SKM-1 (cell line): Measurements from ENCODE around the gene BRAT1.

Experiments used
- DNase-seq: peaks from one replicate; lab custom pipeline; 2025; ENCODE audit not compliant: unreplicated experiment; lab: John Stamatoyannopoulos, UW

BRAT1 gene

GRCh38 chr7:2585446-2585845 is 30.1 kb upstream of the BRAT1 start:
- no peak for DNase-seq

DNA sequence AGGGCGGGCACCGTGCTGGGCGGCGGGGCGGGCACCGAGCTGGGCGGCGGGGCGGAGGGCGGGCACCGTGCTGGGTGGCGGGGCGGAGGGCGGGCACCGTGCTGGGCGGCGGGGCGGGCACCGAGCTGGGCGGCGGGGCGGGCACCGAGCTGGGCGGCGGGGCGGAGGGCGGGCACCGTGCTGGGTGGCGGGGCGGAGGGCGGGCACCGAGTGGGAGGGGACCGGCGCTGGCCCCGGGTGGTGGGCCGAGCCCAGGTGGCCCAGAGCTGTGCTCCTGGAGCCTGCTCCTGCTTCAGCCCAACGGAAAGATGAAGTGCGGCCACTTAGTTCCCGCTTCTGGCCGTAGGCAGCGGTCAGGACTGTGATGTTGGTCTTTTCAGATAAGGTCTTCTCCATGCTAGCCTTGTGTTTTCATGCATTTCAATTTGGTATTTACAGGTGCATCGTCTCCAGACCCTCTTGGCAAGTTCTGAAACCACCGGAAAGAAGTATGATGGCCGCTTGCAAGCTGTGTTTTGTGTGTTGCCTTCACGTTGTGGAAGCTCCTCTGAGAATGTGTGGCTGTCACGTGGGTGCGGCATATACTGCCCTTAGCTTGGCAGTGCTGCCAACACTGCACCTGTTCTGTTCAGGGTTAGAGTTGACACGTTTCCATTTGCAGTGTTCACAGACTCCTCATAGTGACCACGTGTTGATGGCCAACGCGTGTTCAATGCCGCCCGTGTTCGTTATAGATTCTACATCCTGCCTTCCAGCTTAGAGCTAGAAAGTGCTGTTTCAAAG is 28.7 kb upstream of the BRAT1 start:
- DNase-seq: no peak

GRCh38 chr7:2582006-2582735 is 26.8 kb upstream of the BRAT1 start:
- DNase-seq: no peak

DNA sequence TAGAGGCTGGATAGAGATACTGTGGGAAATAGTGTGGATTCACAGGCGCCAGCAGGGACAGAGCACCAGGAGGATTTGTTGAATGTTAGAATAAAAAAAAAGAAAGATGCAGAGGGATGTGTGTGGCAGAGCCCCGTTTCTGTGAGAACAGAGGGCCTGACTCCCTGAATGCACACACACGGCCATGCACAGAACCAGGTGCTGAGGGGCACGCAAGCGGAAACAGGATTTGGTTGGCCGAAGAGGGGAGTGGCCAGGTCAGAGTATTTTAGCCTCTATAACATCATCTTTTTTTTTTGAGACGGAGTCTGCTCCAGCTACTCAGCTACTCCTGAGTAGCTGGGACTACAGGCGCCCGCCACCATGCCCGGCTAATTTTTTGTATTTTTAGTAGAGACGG is 25.3 kb upstream of the BRAT1 start:
- no peak for DNase-seq

DNA sequence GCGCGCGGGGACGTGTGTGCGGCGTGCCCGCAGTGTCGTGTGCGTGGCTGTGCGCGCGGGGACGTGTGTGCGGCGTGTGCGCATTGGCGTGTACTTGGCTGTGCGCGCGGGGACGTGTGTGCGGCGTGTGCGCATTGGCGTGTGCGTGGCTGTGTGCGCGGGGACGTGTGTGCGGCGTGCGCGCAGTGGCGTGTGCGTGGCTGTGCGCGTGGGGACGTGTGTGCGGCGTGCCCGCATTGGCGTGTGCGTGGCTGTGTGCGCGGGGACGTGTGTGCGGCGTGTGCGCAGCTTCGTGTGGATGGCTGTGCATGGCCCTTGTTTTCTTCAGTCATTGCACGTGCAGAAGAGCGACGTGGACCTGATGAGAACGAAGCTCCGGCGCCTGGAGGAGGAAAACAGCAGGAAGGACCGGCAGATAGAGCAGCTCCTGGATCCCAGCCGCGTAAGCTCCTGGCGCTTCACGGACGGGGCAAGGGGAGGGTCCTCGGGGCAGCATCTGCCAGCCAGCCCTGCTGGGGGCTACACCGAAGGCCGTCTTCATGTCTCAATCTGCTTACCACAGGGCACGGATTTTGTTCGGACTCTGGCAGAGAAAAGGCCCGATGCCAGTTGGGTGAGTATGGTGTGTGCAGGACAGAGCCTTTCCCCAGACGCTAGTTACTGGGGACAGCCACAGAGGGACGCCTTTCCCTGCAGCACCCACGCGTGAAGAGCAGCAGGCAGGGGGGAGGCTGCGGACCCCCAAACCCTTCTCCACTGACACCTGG is 22.8 kb upstream of the BRAT1 start:
- DNase-seq: no peak

DNA sequence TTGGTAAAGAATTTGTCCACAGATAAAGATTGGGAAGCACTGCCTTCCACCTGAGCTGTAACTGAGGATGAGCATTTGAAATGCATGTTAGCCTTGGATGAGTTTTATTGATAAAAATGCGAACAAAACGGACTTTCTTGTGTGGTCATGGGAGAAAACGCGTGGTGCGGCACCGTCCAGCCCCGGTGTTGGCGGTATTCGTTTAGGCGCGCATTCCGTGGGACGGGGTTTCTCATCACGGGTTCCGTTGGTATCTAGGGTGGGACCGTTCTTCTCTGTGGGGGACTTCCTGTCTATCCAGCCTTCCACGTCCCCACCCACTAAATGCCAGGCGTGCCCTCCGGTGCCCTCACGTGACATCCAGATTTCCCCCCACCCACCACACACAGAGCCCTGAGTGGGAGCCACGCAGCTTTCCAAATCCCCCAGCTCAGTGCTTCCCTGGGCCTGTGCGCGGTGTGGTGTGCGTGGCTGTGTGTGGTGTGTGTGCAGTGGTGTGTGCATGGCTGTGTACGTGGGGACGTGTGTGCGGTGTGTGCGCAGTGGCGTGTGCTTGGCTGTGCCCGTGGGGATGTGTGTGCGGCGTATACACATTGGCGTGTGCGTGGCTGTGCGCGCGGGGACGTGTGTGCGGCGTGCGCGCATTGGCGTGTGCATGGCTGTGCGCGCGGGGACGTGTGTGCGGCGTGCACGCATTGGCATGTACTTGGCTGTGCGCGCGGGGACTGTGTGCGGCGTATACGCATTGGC is 21.6 kb upstream of the BRAT1 start:
- DNase-seq: no peak

DNA sequence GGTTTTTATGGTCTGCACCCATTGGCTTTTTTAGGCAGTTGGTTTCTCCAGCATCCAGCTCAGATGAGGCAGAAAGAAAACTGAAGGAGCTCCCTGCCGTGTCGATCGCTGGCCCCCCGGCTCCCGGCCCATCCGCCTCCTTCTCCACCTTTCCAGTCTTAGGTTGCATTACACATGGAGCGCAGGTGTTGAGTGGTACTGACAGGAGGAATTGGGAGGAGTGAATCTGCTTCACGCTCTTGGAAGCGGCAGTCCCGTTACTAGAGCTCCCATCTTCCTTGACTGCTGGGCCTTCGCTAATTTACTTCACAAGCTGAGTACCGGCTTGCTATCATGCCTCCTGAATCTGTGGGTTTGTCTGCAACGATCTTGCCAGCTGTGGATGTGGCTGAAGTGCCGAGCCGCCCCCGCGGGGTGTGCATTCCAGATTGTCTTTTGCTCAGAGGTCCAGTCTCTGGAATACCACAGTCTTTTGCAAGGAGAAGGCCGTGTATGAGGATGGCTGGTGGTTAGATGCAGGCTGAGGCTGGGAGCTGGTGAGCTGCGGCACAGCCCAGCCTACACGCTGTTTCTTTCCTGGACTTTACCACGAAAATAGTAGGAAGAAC is 20.5 kb upstream of the BRAT1 start:
- DNase-seq: no peak

GRCh38 chr7:2575046-2575732 is 19.9 kb upstream of the BRAT1 start:
- no peak for DNase-seq

DNA sequence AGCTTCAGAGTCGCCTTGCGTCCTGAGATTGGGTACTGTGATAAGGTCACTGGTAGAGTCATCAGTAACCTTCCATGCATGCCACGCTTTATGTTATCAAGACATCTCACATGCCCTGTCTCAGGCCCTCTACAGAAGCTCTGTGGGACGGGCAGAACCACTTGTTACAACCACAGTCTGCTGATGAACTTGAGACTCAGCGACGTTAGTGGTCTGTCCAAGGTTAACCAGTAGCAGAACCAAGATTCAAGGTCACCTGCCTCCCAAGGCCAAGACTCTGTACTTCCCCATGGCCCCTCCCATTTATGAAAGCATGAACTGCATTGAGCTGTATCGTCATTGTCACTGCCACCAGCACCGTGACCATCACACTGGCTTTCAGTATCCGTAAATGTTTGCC is 18.4 kb upstream of the BRAT1 start:
- DNase-seq: no peak

DNA sequence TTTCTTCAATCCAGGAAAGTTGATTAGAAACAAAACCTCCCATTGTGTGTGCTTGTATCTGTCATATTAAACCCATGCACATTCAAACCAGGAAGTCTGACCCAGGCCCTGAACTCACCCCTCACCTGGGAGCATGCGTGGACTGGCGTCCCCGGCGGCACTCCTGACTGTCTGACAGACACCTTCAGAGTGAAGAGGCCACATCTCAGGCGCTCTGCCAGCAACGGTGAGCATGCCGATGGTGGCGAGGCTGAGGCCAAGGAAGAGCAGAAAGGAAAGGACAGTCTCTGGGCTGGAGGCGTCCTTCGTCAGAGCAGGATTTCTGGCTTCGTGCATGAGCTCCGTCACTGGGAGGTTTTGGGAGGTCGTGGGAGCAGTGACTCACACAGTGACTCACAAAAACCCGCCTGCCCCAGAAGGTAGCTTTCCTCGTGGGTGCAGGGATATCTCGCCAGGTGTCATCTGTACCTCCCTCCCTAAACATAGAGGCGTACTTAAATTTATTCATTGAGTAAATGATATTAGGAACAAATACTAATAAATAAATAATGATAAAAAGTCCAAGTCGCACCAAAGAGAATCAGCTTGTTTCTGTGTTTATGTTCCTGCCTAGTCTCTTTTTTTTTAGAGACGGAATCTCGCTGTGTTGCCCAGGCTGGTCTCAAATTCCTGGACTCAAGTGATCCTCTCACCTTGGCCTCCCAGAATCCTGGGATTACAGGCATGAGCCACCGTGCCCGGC is 16.9 kb upstream of the BRAT1 start:
- DNase-seq: no peak

DNA sequence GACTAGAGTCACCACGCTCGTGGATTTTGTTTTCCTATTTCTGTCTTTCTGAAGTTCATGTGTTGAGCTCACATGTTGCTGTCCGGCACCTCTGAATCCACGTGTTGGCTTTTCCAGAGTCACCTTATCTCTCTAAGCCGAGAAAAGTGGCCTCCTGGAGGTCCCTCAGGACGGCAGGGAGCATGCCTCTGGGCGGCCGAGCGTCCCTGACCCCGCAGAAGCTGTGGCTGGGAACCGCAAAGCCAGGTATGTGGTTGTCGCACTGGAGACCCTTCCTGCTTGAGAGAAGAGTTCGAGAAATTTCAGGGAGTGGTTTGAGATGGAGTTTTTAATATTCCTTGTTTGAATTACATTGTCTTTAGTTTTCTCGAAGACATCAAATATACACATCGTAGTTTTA is 16.1 kb upstream of the BRAT1 start:
- no peak for DNase-seq

GRCh38 chr7:2570021-2570420 is 14.7 kb upstream of the BRAT1 start:
- no peak for DNase-seq

DNA sequence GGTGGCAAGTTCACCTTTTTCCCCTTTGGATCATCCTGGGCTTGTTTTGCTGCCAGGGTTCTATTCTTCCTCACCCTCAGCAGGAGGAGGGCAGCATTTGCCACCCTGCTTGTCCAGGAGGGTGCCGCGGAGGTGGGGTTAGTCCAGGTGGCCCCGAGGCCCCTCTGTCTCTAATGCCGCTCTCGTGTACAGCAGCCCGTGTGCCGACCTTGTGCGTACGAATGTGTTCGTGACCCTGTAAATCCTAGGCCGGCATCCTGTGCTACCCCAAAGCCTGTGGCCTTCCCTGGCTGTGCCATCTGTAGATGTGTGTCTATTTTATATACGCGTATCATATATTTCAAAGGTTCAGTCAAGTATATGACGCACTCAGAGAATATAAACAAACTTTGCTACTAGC is 14.1 kb upstream of the BRAT1 start:
- DNase-seq: no peak

DNA sequence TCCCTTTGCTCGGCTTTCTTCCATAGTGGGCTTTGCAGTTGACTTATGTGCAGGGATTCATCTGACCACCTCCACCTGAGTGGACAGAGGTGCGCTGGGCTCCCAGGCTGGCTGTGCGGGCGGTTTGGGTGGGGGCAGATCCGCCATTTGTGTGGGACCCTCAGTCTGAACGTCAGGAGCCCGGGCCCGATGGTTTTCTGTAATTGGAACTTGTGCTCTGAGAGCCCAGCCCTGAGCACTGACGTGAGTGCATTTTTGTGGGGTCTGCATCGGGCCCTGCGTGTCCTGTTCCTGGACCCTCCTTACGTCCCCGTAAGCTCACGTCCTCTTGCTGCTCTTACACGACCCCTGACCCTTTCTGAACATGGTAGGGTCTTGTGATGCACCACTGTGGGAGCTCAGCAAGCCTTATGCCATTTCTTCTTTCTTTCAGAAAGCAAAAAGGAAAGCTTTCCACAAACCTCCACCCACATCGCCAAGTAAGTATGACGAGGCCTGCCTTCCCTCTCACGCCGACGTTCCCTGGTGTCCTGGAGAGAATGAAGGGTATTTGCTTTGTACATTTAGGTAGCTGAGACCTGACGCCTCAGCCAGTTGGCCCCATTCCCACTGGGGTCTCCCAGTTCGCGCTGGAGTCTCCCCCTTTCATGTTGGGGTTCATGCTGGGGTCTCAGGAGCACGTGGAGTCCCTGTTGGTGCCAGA is 13.3 kb upstream of the BRAT1 start:
- no peak for DNase-seq

DNA sequence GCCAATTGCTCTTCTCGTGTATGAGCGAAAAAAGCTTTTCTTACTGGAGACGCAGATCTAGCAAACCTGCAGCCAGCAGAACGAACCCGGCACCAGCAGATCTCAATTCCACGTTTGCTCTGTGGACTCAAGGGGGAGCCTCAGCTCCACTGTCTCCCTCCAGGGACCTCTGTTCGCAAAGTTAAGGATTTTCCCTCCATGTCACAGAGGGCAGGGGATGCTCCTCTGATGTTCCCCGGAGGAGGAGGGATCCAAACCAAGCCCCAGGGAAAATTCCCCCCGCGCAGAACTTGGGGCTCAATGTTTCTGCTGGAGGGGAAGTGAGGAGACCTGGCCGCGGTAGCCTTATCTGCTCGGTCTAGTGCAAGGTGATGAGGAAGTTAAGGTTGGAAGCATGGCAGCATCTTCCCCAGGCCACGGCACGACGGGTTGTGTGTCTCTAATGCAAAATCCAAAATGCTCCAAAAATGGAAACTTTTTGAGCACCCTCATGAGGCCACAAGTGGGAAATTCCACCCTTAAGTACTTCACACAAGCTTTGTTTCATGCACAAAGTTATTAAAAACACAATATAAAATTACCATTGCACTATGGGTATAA is 12.5 kb upstream of the BRAT1 start:
- no peak for DNase-seq

- no peak for DNase-seq
Observed at GRCh38 chr7:2566890-2567678, 11.8 kb upstream of the BRAT1 start.

GRCh38 chr7:2566348-2566889 is 11.1 kb upstream of the BRAT1 start:
- no peak for DNase-seq
